ENCODE data around the gene TMEM175. TPM values are rescaled to one million over a fixed set of nuclear protein-coding genes. Genes with fewer than 3 reads are reported as not detected.

Gene TMEM175
- total RNA-seq, 2 donors from 2014 or later = 44.1 to 74.6 TPM

DNA sequence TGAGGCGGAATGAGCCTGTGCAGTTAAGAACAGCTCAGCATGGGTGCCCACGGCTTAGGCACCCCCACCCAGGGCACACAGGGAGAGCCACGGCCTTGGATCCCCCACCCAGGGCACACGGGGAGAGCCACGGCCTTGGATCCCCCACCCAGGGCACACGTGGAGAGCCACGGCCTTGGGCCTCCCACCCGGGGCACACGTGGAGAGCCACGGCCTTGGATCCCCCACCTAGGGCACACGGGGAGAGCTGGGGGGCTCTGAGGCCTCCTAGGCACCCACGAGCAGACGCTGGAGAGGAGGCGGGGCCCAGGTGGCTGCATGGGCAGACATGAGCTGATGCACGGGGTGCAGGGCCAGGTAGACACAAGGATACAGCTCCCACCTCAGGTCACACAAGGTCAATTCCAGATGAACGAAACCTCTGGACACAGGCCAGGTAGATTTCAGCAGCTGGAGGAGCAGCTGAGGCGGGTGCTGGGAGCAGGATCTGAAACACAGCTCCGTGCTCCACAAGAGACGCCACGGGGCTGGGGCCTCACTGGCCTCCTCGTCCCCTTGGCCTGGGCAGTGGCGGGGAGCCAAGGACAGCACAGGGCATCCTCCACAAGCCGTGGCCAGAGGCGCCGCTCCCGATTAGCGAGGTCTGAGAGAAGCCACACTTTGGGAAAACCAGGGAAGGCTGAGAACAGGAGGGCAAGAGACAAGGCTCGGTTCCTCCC, 30.9 kb upstream of the TMEM175 start:
- Histone ChIP-seq H3K4me3 (no peak overlapping the region), H3K27me3 (replicated peaks; ENCODE audit: insufficient read depth) (no peaks in the 10 kb centered on the region), H3K9me3 (no peaks in the 10 kb centered on the region), H3K27ac (no peak overlapping the region), H3K36me3 (peaks cover 0 to 7% of the 10 kb centered on the region in 2 donors), H3K4me1 (replicated peaks) (no peaks in the 10 kb centered on the region)
- intact Hi-C loops (cut with DNase I) = no loop called here
- no peak for DNase-seq (ENCODE audit: low spot score)
- WGBS = 95% methylated on average over 26 of the region's 28 CpGs
- TF ChIP-seq CTCF (IDR thresholded peaks at IDR 0.05) = no peak
- TF ChIP-seq POLR2A (IDR thresholded peaks at IDR 0.05) = no peak
- TF ChIP-seq POLR2AphosphoS5 (IDR thresholded peaks at IDR 0.05) = no peak

DNA sequence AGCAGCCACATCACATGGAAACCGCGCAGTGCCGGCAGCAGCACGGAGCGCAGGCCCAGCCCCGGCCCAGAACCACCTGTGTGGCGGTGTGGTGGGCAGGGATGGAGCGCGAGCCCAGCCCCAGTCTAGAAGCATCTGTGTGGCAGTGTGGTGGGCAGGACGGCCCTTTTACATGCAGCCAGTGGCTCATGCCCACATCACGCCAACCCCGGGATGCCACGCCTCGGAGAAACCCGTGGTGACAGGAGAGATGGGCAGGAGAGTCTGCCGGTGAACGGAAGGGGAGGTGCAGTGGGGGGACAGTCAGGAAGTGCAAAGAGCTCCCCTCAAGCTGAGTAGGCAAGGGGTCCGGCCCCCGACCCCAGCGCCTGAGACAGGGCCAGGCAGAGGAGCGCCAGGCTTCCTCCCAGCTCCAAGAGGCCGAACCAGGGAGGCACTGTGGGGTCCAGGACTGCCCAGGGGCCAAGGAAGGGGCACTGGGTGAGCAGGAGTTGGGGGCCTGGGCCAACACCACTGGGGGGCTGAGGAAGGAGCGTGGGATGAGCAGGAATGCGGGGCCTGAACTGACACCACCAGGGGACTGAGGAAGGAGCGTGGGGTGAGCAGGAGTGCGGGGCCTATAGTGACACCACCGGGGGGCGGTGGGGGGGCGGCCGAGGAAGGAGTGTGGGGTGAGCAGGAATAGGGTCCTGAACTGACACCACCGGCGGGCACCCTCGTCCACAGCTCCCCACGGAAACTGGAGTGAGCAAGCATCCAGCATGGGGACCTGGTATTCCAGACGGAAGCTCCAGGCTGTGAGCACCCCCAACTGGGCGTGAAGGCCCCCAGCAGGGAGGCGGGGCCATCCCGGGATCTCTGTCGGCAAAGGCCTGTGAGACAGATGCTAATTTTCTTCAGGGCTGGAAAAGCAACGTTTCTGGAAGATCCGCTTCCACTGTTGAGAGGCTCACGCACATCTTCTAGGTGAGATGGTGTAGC, 28.9 kb upstream of the TMEM175 start:
- Histone ChIP-seq H3K27me3 (replicated peaks; ENCODE audit: insufficient read depth) (no peaks in the 10 kb centered on the region), H3K4me1 (replicated peaks) (no peaks in the 10 kb centered on the region), H3K9me3 (no peaks in the 10 kb centered on the region), H3K36me3 (no peaks in the 10 kb centered on the region), H3K4me3 (no peak overlapping the region), H3K27ac (no peak overlapping the region)
- WGBS = 92% methylated on average over 42 of the region's 42 CpGs
- TF ChIP-seq POLR2AphosphoS5 (IDR thresholded peaks at IDR 0.05) (no peak), POLR2A (IDR thresholded peaks at IDR 0.05) (no peak), CTCF (IDR thresholded peaks at IDR 0.05) (no peak)
- intact Hi-C loops (cut with DNase I) = no loop called here
- DNase-seq (ENCODE audit: low spot score) = no peak

DNA sequence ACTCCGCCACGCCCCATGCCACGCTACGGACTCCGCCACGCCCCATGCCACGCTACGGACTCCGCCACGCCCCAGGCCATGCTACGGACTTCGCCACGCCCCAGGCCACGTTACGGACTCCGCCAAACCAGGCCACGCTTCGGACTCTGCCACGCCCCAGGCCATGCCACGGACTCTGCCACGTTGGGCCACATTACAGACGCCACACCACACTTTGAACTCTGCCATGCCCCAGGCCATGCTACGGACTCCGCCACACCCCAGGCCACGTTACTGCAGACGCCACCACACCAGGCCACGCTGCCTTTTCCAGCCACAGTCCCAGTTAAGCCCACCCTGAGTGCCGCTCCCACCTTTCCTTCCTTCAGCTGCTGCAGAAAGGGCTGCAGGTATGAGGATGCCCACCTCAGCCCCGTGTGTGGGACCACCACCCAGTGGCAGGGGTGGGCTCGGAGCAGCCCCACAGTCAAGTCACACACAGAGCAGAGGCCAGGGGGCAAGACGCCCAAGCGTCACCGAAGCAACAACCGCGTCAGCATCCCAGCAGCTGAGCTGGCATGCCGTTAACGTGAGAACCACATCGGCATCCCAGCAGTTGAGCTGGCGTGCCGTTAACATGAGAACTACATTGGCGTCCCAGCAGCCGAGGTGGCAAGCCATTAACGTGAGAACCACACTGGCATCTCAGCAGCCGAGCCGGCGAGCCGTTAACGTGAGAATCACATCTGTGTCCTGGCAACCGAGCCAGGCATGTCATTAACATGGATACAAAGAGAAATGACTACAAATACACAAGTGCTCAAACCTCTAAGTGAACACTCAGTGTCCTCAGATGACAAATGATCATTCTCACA, 26.5 kb upstream of the TMEM175 start:
- no peak for DNase-seq (ENCODE audit: low spot score)
- intact Hi-C loops (cut with DNase I) = no loop called here
- H3K4me1 ChIP-seq (replicated peaks) = no peaks in the 10 kb centered on the region
- H3K36me3 ChIP-seq = no peaks in the 10 kb centered on the region
- no peaks in the 10 kb centered on the region for H3K9me3 ChIP-seq
- no peak overlapping the region for H3K27ac ChIP-seq
- WGBS = 96% methylated on average over 44 of the region's 49 CpGs
- no peak for TF ChIP-seq POLR2A (IDR thresholded peaks at IDR 0.05)
- TF ChIP-seq CTCF (IDR thresholded peaks at IDR 0.05) = no peak
- no peak overlapping the region for H3K4me3 ChIP-seq
- H3K27me3 ChIP-seq (replicated peaks; ENCODE audit: insufficient read depth) = no peaks in the 10 kb centered on the region

DNA sequence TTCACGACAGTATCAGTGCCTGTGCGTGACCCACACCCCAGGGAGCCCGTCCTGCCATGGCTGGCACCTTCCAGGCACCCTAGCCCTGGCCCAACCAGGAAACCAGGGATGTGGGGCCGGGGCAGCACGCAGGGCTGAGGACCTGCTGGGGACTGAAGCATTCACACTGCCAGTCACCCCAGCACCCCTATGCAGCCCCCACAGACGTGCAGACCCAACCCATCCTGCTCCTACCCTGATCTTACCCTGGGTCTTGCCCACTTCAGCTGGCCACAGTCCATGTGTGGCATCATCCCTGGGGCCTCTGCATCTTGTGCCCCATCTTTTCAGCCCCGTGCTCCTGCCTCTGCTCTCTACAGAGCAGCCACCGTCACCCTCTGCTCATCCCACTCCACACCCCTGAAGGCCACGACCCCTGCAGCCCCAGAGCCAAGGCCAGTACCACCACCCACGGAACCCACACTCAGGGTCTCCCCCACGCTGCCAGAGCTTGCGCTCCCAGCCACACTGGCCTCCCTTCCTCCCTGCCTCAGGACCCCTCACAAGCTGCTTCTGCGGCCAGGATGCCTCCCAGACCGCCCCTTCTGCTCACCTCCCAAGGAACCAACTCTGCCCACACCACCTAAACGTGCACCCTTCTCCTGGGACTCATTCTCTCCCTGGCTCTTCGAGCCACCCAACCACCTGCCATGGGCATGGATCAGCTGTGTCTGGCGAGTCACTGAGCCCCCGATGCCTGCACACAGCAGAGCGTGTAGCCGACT, 25.7 kb upstream of the TMEM175 start:
- no peaks in the 10 kb centered on the region for H3K4me1 ChIP-seq (replicated peaks)
- DNase-seq (ENCODE audit: low spot score) = no peak
- H3K4me3 ChIP-seq = no peak overlapping the region
- intact Hi-C loops (cut with DNase I) = no loop called here
- no peaks in the 10 kb centered on the region for H3K27me3 ChIP-seq (replicated peaks; ENCODE audit: insufficient read depth)
- no peak for TF ChIP-seq CTCF (IDR thresholded peaks at IDR 0.05)
- TF ChIP-seq POLR2AphosphoS5 (IDR thresholded peaks at IDR 0.05) = no peak
- no peak for TF ChIP-seq POLR2A (IDR thresholded peaks at IDR 0.05)
- no peaks in the 10 kb centered on the region for H3K36me3 ChIP-seq
- no peak overlapping the region for H3K27ac ChIP-seq
- no peaks in the 10 kb centered on the region for H3K9me3 ChIP-seq
- 96% methylated on average over 20 of the region's 20 CpGs for WGBS

Data from prostate gland (tissue), 2 donors.